Vagina (tissue), 2 donors: ENCODE measurements around the gene TCF23.

Experiments
- CTCF ChIP-seq, 3 experiments: fragments of 450-650 bp in 2 of 3; fragments of 200-600 bp in 1 of 3; sonication (generic) in 1 of 3; IDR thresholded peaks; one replicate each; pipeline ENCODE4 v1.5.1; 2017 to 2019; ENCODE audit warnings: antibody characterized with exemption in 3 of 3, mild to moderate bottlenecking in 2 of 3, moderate library complexity in 2 of 3
- POLR2AphosphoS5 ChIP-seq, 2 donors: sonication (generic); formaldehyde crosslinking; IDR thresholded peaks; one replicate each; pipeline ENCODE4 v1.9.0; 2017; ENCODE audit warnings: antibody characterized with exemption in 2 of 2, mild to moderate bottlenecking in 2 of 2, low read depth in 1 of 2; ENCODE audit not compliant: insufficient read depth in 1 of 2

- TF ChIP-seq CTCF (IDR thresholded peaks at IDR 0.05) (no peak), POLR2AphosphoS5 (IDR thresholded peaks at IDR 0.05; ENCODE audit: insufficient read depth in 1 of 2, low read depth in 1 of 2) (no peak)
Observed at GRCh38 chr2:27189989-27190388, 41.2 kb downstream of the TCF23 start.
